Vagina (tissue), 2 donors: Measurements from ENCODE around the gene CKMT2.

Source experiments
- POLR2A ChIP-seq, 2 donors: fragments of 450-650 bp; IDR thresholded peaks; one replicate each; pipeline ENCODE4 v1.6.1; 2017; ENCODE audit warnings: antibody characterized with exemption in 2 of 2, mild to moderate bottlenecking in 2 of 2, moderate library complexity in 2 of 2
- TF ChIP-seq, protein P1 (sequence below), 3 experiments: fragments of 450-650 bp in 2 of 3; fragments of 200-600 bp in 1 of 3; sonication (generic) in 1 of 3; IDR thresholded peaks; one replicate each; pipeline ENCODE4 v1.5.1; 2017 to 2019; ENCODE audit warnings: antibody characterized with exemption in 3 of 3, mild to moderate bottlenecking in 2 of 3, moderate library complexity in 2 of 3

DNA sequence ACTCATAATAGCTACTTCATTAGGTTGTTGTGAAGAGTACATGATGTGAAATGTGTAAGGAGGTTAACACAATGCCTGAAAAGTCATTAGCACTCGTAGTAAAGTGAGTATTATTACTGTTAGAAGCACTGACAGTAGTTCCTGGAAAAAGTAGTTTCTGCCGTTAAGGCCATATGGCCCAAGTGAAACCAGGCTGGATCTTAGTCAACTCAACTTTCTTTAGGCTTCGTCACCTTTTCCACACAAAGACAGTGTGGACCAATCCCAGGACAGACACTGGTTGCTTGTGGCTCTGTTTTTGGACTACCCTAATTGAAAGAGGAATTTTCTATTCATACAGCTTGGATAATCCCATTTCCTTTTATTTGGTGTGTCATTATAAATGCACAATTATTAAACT lies 29.4 kb upstream of the CKMT2 start:
- TF ChIP-seq, protein P1, sequence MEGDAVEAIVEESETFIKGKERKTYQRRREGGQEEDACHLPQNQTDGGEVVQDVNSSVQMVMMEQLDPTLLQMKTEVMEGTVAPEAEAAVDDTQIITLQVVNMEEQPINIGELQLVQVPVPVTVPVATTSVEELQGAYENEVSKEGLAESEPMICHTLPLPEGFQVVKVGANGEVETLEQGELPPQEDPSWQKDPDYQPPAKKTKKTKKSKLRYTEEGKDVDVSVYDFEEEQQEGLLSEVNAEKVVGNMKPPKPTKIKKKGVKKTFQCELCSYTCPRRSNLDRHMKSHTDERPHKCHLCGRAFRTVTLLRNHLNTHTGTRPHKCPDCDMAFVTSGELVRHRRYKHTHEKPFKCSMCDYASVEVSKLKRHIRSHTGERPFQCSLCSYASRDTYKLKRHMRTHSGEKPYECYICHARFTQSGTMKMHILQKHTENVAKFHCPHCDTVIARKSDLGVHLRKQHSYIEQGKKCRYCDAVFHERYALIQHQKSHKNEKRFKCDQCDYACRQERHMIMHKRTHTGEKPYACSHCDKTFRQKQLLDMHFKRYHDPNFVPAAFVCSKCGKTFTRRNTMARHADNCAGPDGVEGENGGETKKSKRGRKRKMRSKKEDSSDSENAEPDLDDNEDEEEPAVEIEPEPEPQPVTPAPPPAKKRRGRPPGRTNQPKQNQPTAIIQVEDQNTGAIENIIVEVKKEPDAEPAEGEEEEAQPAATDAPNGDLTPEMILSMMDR (IDR thresholded peaks at IDR 0.05): no peak
- no peak for TF ChIP-seq POLR2A (IDR thresholded peaks at IDR 0.05)
